Uterus (tissue), 4 donors: ENCODE results near the gene SMIM10. TPM values are rescaled to one million over a fixed set of nuclear protein-coding genes. Genes with fewer than 3 reads are reported as not detected.
"Not testable (repeated sequence)": the region's sequence is repeated elsewhere in the genome, so short reads cannot be mapped to it uniquely, and the experiment has no call there.

Experiments
- DNase-seq, 2 donors: peaks; one replicate each; pipeline ENCODE4 v3.0.0-alpha.2; 2019 to 2020
- H3K27ac ChIP-seq, 2 donors: fragments of 200-600 bp; sonication (generic); 1 replicate in 1 of 2; 2 replicates in 1 of 2; pipeline ENCODE4 v1.5.1; 2016 to 2018
- H3K27me3 ChIP-seq, 2 donors: fragments of 200-600 bp; sonication (generic); one replicate each; pipeline ENCODE4 v1.5.1; 2018 to 2019; ENCODE audit warnings: control low read depth in 1 of 2
- H3K36me3 ChIP-seq, 2 donors: fragments of 200-600 bp; sonication (generic); one replicate each; pipeline ENCODE4 v1.5.1; 2019; ENCODE audit warnings: control low read depth in 1 of 2
- H3K4me1 ChIP-seq, 2 donors: fragments of 200-600 bp; sonication (generic); one replicate each; pipeline ENCODE4 v1.5.1; 2018 to 2019; ENCODE audit warnings: control low read depth in 1 of 2
- H3K4me3 ChIP-seq, 2 donors: fragments of 200-600 bp; sonication (generic); 1 replicate in 1 of 2; 2 replicates in 1 of 2; pipeline ENCODE4 v1.5.1; 2018 to 2019; ENCODE audit warnings: mild to moderate bottlenecking in 1 of 2
- H3K9me3 ChIP-seq, 2 donors: fragments of 200-600 bp; sonication (generic); one replicate each; pipeline ENCODE4 v1.5.1; 2019; ENCODE audit warnings: control low read depth in 1 of 2
- POLR2A ChIP-seq, 2 donors: fragments of 450-650 bp; IDR thresholded peaks; one replicate each; pipeline ENCODE4 v1.6.1; 2016; ENCODE audit warnings: antibody characterized with exemption in 2 of 2, mild to moderate bottlenecking in 1 of 2, moderate library complexity in 1 of 2
- intact Hi-C: fragments of 100-400 bp; cut with DNase I; formaldehyde crosslinking; loops from one replicate; pipeline ENCODE4 v1.15.1; 2023; ENCODE audit warnings: low total_unique reads
- total RNA-seq, 4 donors: library from RNA; depleted of rRNA in 3 of 4; stranded (reverse); fragments of >200 nt in 3 of 4; gene quantifications; one replicate each; pipeline versions ENCODE4 v1.1.0 to v1.2.4, GENCODE V29; 2014 to 2023
- TF ChIP-seq, protein P1 (sequence below), 4 experiments: fragments of 200-600 bp in 2 of 4; fragments of 450-650 bp in 2 of 4; sonication (generic) in 2 of 4; IDR thresholded peaks; one replicate each; pipeline ENCODE4 v1.5.1; 2016 to 2019; ENCODE audit warnings: antibody characterized with exemption in 4 of 4, mild to moderate bottlenecking in 2 of 4, moderate library complexity in 1 of 4
- donor health status: DM: yes; HTN: yes; CAD: no.

SMIM10 gene
- 10 to 100 TPM in 2 of 4 donors, 1 to 10 TPM in 2; 4.6 to 16.1 (median 10.5) TPM for total RNA-seq

DNA sequence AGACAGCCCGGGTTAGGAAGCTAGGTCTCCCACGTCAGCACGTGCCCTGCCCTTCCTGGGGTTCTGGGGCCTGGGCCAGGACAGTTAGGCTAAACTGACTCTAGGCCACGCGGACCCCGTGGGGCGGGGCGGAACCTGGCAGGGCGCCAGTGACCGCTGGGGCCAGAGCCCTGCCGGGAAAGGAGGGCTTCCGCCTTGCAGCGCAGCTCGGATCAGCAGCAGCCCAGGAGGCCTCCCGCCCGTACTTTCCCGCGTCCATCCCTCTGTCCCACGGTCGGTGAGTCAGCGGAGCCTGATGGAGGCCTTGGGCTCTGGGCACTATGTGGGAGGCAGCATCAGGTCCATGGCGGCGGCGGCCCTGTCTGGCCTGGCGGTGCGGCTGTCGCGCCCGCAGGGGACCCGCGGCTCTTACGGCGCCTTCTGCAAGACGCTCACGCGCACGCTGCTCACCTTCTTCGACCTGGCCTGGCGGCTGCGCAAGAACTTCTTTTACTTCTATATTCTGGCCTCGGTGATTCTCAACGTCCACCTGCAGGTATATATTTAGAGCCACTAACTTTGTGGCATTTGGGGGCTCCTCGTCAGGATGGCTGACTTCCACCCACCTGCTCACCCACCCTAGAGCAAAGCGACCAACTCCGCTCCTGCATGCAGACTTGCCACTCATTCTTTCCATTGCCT is at the start of gene SMIM10:
Gene SMIM10 (plus strand): TSS at position 191 of the 681 bp plus-strand sequence. CDS start 105 bp downstream, at position 296.
- H3K9me3 ChIP-seq: no peaks in the 10 kb centered on the region
- peak within 1 kb of the TSS; percentile 39 to 73 for H3K27ac ChIP-seq
- peak; percentile 75 to 85 for DNase-seq
- no peaks in the 10 kb centered on the region for H3K27me3 ChIP-seq
- no peaks in the 10 kb centered on the region for H3K4me1 ChIP-seq
- peak within 1 kb of the TSS; percentile 23 to 34 for H3K4me3 ChIP-seq
- TF ChIP-seq POLR2A (IDR thresholded peaks at IDR 0.05): no peak
- TF ChIP-seq, protein P1, sequence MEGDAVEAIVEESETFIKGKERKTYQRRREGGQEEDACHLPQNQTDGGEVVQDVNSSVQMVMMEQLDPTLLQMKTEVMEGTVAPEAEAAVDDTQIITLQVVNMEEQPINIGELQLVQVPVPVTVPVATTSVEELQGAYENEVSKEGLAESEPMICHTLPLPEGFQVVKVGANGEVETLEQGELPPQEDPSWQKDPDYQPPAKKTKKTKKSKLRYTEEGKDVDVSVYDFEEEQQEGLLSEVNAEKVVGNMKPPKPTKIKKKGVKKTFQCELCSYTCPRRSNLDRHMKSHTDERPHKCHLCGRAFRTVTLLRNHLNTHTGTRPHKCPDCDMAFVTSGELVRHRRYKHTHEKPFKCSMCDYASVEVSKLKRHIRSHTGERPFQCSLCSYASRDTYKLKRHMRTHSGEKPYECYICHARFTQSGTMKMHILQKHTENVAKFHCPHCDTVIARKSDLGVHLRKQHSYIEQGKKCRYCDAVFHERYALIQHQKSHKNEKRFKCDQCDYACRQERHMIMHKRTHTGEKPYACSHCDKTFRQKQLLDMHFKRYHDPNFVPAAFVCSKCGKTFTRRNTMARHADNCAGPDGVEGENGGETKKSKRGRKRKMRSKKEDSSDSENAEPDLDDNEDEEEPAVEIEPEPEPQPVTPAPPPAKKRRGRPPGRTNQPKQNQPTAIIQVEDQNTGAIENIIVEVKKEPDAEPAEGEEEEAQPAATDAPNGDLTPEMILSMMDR (IDR thresholded peaks at IDR 0.05): no peak
- no peaks in the 10 kb centered on the region for H3K36me3 ChIP-seq
- intact Hi-C loops: no loop called here

DNA sequence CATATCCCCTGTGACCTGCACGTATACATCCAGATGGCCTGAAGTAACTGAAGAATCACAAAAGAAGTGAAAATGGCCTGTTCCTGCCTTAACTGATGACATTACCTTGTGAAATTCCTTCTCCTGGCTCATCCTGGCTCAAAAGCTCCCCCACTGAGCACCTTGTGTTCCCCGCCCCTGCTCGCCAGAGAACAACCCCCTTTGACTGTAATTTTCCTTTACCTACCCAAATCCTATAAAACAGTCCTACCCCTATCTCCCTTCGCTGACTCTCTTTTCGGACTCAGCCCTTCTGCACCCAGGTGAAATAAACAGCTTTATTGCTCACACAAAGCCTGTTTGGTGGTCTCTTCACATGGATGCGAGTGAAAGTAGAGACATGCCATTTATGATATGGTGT is 44.4 kb upstream of the SMIM10 start:
- H3K4me1 ChIP-seq, H3K27ac ChIP-seq, H3K36me3 ChIP-seq, intact Hi-C loops, H3K9me3 ChIP-seq, DNase-seq, H3K4me3 ChIP-seq, H3K27me3 ChIP-seq: not testable (repeated sequence)

DNA sequence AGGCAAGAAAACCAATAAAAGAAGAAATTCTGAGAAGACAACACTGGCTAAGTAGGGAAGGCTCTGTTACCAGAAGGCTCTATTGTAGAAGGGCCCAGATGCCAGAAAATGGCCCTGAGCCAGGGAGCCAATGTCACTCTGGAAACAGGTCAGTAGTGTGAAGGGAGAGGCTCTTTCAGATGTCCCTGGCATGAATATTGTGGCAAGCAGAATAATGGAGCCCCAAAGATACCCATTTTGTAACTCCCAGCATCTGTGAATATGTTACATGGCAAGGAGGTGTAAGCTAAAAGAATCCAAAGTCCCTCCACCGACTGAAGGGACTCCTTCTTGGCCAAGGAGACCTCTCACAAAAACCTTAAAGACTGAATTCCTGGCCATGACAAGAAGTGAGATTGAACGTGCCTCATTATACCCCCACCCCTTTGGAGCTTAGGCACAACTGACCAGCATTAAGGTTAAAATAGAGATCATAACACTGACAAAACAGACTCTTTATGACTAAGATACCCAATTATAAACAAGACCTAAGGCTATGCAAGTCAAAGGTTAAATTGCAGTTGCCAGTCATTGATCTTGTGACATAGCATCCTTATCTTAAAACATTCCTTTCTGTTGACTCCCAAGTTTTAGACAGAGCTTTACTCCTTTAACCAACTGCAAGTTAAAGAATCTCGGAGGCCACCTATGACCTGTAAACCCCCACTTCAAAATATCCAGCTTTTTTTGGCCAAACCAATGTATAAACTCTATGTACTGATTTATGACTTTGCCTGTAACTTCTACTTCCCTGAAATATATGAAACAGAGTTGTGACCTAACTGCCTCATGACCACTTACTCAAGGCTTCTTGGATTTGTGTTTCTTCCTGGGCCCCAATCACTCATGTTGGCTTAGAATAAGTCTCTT is 42.2 kb upstream of the SMIM10 start:
- Histone ChIP-seq H3K4me3 (no peak overlapping the region), H3K4me1 (no peaks in the 10 kb centered on the region), H3K27ac (no peak overlapping the region), H3K36me3 (no peaks in the 10 kb centered on the region), H3K9me3 (no peaks in the 10 kb centered on the region), H3K27me3 (no peaks in the 10 kb centered on the region)
- intact Hi-C loops: no loop called here
- DNase-seq: no peak
- TF ChIP-seq, protein P1 (IDR thresholded peaks at IDR 0.05): no peak
- no peak for TF ChIP-seq POLR2A (IDR thresholded peaks at IDR 0.05)

DNA sequence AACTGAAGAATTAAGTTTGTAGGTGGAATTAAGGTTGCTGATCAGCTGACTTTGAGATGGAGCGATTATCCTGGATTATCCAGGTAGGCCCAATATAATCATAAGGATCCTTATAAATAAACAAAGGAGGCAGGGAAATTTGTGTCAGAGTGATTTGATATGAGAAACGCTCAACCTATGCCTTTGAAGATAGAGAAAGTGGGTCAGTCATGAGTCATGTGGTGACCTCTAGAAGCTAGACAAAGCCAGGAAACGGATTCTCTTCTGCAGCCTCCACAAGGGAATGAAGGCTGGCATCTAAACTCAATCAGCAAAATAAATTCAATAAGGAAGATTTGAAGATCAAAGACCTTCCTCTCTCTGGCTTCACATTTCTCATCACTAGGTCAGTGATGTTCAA is 41.5 kb upstream of the SMIM10 start:
- no peak overlapping the region for H3K4me3 ChIP-seq
- no peak overlapping the region for H3K27ac ChIP-seq
- DNase-seq: no peak
- TF ChIP-seq POLR2A (IDR thresholded peaks at IDR 0.05): no peak
- TF ChIP-seq, protein P1 (IDR thresholded peaks at IDR 0.05): no peak
- intact Hi-C loops: no loop called here
- no peaks in the 10 kb centered on the region for H3K4me1 ChIP-seq
- no peaks in the 10 kb centered on the region for H3K36me3 ChIP-seq
- no peaks in the 10 kb centered on the region for H3K9me3 ChIP-seq
- no peaks in the 10 kb centered on the region for H3K27me3 ChIP-seq

DNA sequence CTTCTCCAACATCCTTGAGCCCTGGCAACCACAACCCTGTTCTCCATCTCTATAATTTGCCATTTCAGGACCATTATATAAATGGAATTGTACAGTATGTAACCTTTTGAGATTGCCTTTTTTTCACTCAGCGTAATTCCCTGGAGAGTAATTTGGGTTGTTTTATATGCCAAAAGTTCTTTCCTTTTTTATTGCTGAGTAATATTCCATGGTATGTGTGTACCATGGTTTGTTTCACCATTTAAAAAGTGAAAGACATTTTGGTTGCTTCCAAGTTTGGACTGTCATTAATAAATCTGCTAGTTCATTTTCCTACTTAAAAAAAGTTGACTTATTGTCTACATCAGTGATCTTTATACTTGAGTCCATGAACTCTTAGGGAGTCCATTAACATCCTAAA is 33.0 kb upstream of the SMIM10 start:
- Histone ChIP-seq H3K36me3 (no peaks in the 10 kb centered on the region), H3K4me3 (no peak overlapping the region), H3K4me1 (no peaks in the 10 kb centered on the region), H3K27ac (no peak overlapping the region), H3K9me3 (no peaks in the 10 kb centered on the region), H3K27me3 (no peaks in the 10 kb centered on the region)
- intact Hi-C loops: no loop called here
- DNase-seq: no peak
- no peak for TF ChIP-seq POLR2A (IDR thresholded peaks at IDR 0.05)
- TF ChIP-seq, protein P1 (IDR thresholded peaks at IDR 0.05): no peak

DNA sequence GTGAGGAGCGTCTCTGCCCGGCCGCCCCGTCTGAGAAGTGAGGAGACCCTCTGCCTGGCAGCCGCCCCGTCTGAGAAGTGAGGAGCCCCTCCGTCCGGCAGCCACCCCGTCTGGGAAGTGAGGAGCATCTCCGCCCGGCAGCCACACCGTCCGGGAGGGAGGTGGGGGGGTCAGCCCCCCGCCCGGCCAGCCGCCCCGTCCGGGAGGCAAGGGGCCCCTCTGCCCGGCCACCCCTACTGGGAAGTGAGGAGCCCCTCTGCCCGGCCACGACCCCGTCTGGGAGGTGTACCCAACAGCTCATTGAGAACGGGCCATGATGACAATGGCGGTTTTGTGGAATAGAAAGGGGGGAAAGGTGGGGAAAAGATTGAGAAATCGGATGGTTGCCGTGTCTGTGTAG is 30.4 kb upstream of the SMIM10 start:
- intact Hi-C loops, H3K4me3 ChIP-seq, DNase-seq, H3K27ac ChIP-seq, H3K27me3 ChIP-seq, H3K36me3 ChIP-seq, H3K4me1 ChIP-seq, H3K9me3 ChIP-seq: not testable (repeated sequence)
